Ectodermal cell (in vitro differentiated cells): Measurements from ENCODE around the gene CYP46A1.

Source experiments
- H3K27ac ChIP-seq: 2 replicates; pipeline ENCODE4 v1.7.0; 2013; ENCODE audit warnings: mild to moderate bottlenecking, low read depth, low read length; ENCODE audit not compliant: insufficient read depth, poor library complexity, severe bottlenecking
- H3K27me3 ChIP-seq: 2 replicates; pipeline ENCODE4 v1.7.0; 2013; ENCODE audit warnings: mild to moderate bottlenecking, low read length; ENCODE audit not compliant: insufficient read depth, control insufficient read depth, poor library complexity, severe bottlenecking
- H3K36me3 ChIP-seq: one replicate; pipeline ENCODE4 v1.7.0; 2013; ENCODE audit warnings: low read length; ENCODE audit not compliant: control insufficient read depth, insufficient read depth
- H3K4me1 ChIP-seq: one replicate; pipeline ENCODE4 v1.7.0; 2013; ENCODE audit warnings: low read length; ENCODE audit not compliant: control insufficient read depth, insufficient read depth
- H3K4me3 ChIP-seq: 2 replicates; pipeline ENCODE4 v1.7.0; 2013; ENCODE audit warnings: low read depth, low read length, control low read depth; ENCODE audit not compliant: insufficient read depth
- H3K9me3 ChIP-seq: 2 replicates; pipeline ENCODE4 v1.7.0; 2013; ENCODE audit warnings: mild to moderate bottlenecking, low read length, moderate library complexity; ENCODE audit not compliant: control insufficient read depth
- WGBS, 2 experiments: methylation state at CpG; one replicate each; pipeline ENCODE4 v1.1.7; 2013; ENCODE audit warnings: missing lambda C conversion rate in 2 of 2; 5-methylcytosine and 5-hydroxymethylcytosine counted together

CYP46A1 gene

GRCh38 chr14:99734406-99735051 lies 50.4 kb downstream of the CYP46A1 start:
- Histone ChIP-seq H3K27me3 (no peaks in the 10 kb centered on the region), H3K9me3 (no peaks in the 10 kb centered on the region), H3K4me1 (peaks cover 23% of the 10 kb centered on the region), H3K27ac (no peak overlapping the region), H3K4me3 (no peak overlapping the region), H3K36me3 (no peaks in the 10 kb centered on the region)
- WGBS, 2 experiments = 90% methylated on average over 18 of the region's 18 CpGs

GRCh38 chr14:99735189-99736135 lies 51.4 kb downstream of the CYP46A1 start:
- WGBS, 2 experiments = 91 to 94% methylated on average over 13 of the region's 13 CpGs
- Histone ChIP-seq H3K27ac (no peak overlapping the region), H3K9me3 (no peaks in the 10 kb centered on the region), H3K36me3 (no peaks in the 10 kb centered on the region), H3K27me3 (no peaks in the 10 kb centered on the region), H3K4me1 (peaks cover 22% of the 10 kb centered on the region), H3K4me3 (no peak overlapping the region)

GRCh38 chr14:99736603-99737371 lies 52.7 kb downstream of the CYP46A1 start:
- Histone ChIP-seq H3K4me1 (peaks cover 16% of the 10 kb centered on the region), H3K4me3 (no peak overlapping the region), H3K9me3 (no peaks in the 10 kb centered on the region), H3K27me3 (no peaks in the 10 kb centered on the region), H3K27ac (no peak overlapping the region), H3K36me3 (no peaks in the 10 kb centered on the region)
- 89 to 90% methylated on average over 10 of the region's 10 CpGs for WGBS, 2 experiments

GRCh38 chr14:99737451-99737951 lies 53.4 kb downstream of the CYP46A1 start:
- Histone ChIP-seq H3K9me3 (no peaks in the 10 kb centered on the region), H3K4me3 (no peak overlapping the region), H3K27ac (no peak overlapping the region), H3K4me1 (peaks cover 16% of the 10 kb centered on the region), H3K27me3 (no peaks in the 10 kb centered on the region), H3K36me3 (no peaks in the 10 kb centered on the region)
- 92 to 93% methylated on average over 26 of the region's 26 CpGs for WGBS, 2 experiments

GRCh38 chr14:99737956-99738667 lies 54.0 kb downstream of the CYP46A1 start:
- 94% methylated on average over 21 of the region's 21 CpGs for WGBS, 2 experiments
- Histone ChIP-seq H3K27me3 (no peaks in the 10 kb centered on the region), H3K36me3 (no peaks in the 10 kb centered on the region), H3K27ac (no peak overlapping the region), H3K4me1 (peaks cover 16% of the 10 kb centered on the region), H3K9me3 (no peaks in the 10 kb centered on the region), H3K4me3 (no peak overlapping the region)

GRCh38 chr14:99740411-99740810 lies 56.3 kb downstream of the CYP46A1 start:
- no peak overlapping the region for H3K27ac ChIP-seq
- no peaks in the 10 kb centered on the region for H3K36me3 ChIP-seq
- peaks cover 21% of the 10 kb centered on the region for H3K4me1 ChIP-seq
- WGBS, 2 experiments = 90 to 92% methylated on average over 10 of the region's 10 CpGs
- H3K4me3 ChIP-seq = no peak overlapping the region
- no peaks in the 10 kb centered on the region for H3K27me3 ChIP-seq
- H3K9me3 ChIP-seq = no peaks in the 10 kb centered on the region

GRCh38 chr14:99741227-99741976 lies 57.3 kb downstream of the CYP46A1 start:
- peaks cover 21% of the 10 kb centered on the region for H3K4me1 ChIP-seq
- no peaks in the 10 kb centered on the region for H3K36me3 ChIP-seq
- H3K4me3 ChIP-seq = no peak overlapping the region
- H3K9me3 ChIP-seq = no peaks in the 10 kb centered on the region
- no peaks in the 10 kb centered on the region for H3K27me3 ChIP-seq
- 91 to 95% methylated on average over 14 of the region's 14 CpGs for WGBS, 2 experiments
- H3K27ac ChIP-seq = no peak overlapping the region

GRCh38 chr14:99742074-99742473 lies 58.0 kb downstream of the CYP46A1 start:
- no peaks in the 10 kb centered on the region for H3K27me3 ChIP-seq
- no peak overlapping the region for H3K27ac ChIP-seq
- no peaks in the 10 kb centered on the region for H3K36me3 ChIP-seq
- H3K4me1 ChIP-seq = peaks cover 18% of the 10 kb centered on the region
- 95% methylated on average over 3 of the region's 3 CpGs for WGBS, 2 experiments
- H3K9me3 ChIP-seq = no peaks in the 10 kb centered on the region
- no peak overlapping the region for H3K4me3 ChIP-seq
